Measurements from ENCODE around the gene DMXL1. TPM values are rescaled to one million over a fixed set of nuclear protein-coding genes. Genes with fewer than 3 reads are reported as not detected.

DMXL1 gene
- polyA plus RNA-seq, 2 of the 4 experiments (the other 2 are of a cell fraction) = 8.4 to 28.8 TPM

GRCh38 chr5:119270121-119270565, 199.3 kb downstream of the DMXL1 start (continued):
- TF ChIP-seq POLR2AphosphoS2 (conservative IDR thresholded peaks at IDR 0.05; ENCODE audit: low read length) = no peak

DNA sequence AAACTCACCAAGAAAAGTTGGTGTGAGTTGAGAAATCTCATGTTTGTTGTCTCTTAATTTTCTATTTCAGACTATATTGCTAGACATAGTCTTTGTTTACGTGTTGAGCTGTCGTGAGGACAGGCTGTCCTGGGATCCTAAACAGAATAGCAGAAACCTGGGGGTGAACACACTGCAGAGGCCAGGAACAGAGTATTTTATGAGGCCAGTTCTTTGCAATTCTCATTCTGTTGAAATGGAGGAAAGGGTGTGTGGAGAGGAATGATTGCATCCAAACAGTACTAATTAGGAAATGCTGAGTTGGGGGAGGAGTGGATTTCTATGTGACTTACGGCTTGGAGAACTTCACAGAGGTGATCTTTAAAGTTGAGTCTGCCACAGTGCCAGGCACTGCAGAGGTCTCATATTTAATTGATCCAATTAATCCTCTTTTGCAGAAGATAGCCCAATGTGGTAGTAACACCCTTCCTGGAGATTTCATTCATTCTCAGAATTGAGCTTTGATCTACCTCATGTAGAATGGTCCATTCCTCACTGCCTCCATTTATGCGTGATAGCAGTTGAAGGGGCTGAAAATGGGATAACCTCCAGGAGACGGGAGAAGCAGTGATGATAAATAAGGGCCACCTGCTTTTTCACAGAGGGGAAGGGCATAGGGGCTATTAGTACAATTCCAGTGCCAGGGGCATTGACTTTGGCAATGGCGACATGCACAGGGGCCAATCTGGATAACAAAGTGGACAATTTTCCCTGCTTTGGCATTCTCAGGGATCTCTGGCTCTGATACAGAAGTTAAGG, 200.3 kb downstream of the DMXL1 start:
- no peak for ATAC-seq
- Histone ChIP-seq H3K4me3 (no peak overlapping the region), H3K4me2 (peak overlapping the region; percentile 75), H3K9me3 (0 out of 3 replicates have a peak, but pooled peaks cover 4% of the 10 kb centered on the region), H3K4me1 (peaks cover 63% of the 10 kb centered on the region), H3K27ac (no peak overlapping the region)
- no peak for TF ChIP-seq POLR2AphosphoS2 (conservative IDR thresholded peaks at IDR 0.05; ENCODE audit: low read length)
- no peak for TF ChIP-seq TP53 (CRISPR knock-in tag; IDR thresholded peaks at IDR 0.05)
- no peak for TF ChIP-seq RFX5 (IDR thresholded peaks at IDR 0.05)
- no peak for TF ChIP-seq CBX2 (IDR thresholded peaks at IDR 0.05; ENCODE audit: borderline replicate concordance, low read depth)
- TF ChIP-seq, protein P1, sequence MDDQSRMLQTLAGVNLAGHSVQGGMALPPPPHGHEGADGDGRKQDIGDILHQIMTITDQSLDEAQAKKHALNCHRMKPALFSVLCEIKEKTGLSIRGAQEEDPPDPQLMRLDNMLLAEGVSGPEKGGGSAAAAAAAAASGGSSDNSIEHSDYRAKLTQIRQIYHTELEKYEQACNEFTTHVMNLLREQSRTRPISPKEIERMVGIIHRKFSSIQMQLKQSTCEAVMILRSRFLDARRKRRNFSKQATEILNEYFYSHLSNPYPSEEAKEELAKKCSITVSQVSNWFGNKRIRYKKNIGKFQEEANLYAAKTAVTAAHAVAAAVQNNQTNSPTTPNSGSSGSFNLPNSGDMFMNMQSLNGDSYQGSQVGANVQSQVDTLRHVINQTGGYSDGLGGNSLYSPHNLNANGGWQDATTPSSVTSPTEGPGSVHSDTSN (IDR thresholded peaks at IDR 0.05) = no peak
- no peak for TF ChIP-seq CHD2 (IDR thresholded peaks at IDR 0.05; ENCODE audit: low read length, partially characterized antibody)
- TF ChIP-seq SMC3 (IDR thresholded peaks at IDR 0.05) = no peak
- TF ChIP-seq NPAS2 (CRISPR knock-in tag; IDR thresholded peaks at IDR 0.05; ENCODE audit: borderline replicate concordance) = no peak
- TF ChIP-seq BHLHE40 (IDR thresholded peaks at IDR 0.05; ENCODE audit: low read depth, low read length) = no peak
- TF ChIP-seq, protein P2, sequence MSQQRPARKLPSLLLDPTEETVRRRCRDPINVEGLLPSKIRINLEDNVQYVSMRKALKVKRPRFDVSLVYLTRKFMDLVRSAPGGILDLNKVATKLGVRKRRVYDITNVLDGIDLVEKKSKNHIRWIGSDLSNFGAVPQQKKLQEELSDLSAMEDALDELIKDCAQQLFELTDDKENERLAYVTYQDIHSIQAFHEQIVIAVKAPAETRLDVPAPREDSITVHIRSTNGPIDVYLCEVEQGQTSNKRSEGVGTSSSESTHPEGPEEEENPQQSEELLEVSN (IDR thresholded peaks at IDR 0.05; ENCODE audit: borderline replicate concordance, low read depth) = no peak
- TF ChIP-seq HOXA7 (CRISPR knock-in tag; IDR thresholded peaks at IDR 0.05) = no peak
- no peak for TF ChIP-seq JUN (IDR thresholded peaks at IDR 0.05)
- no peak for TF ChIP-seq HDAC2 (IDR thresholded peaks at IDR 0.05)
- no peak for TF ChIP-seq PHF8 (IDR thresholded peaks at IDR 0.05; ENCODE audit: borderline replicate concordance, low read depth)
- FAIRE-seq = no peak
- no peak for DNase-seq (ENCODE audit: low read depth in 1 of 2, low spot score in 1 of 2)
- CTCF ChIA-PET = interaction anchor here (1.5 to 2.4 kb wide), 2 partner anchors 64 to 283 kb away, joined by 6 to 9 read pairs; partner anchors contain the start of gene DTWD2
- WGBS (ENCODE audit: missing lambda C conversion rate) = 93% methylated on average over 6 of the region's 6 CpGs
- POLR2A ChIA-PET = interaction anchor here (0.9 kb wide), 1 partner anchor 53 kb away, joined by 3 read pairs; no protein-coding TSS in a partner anchor

DNA sequence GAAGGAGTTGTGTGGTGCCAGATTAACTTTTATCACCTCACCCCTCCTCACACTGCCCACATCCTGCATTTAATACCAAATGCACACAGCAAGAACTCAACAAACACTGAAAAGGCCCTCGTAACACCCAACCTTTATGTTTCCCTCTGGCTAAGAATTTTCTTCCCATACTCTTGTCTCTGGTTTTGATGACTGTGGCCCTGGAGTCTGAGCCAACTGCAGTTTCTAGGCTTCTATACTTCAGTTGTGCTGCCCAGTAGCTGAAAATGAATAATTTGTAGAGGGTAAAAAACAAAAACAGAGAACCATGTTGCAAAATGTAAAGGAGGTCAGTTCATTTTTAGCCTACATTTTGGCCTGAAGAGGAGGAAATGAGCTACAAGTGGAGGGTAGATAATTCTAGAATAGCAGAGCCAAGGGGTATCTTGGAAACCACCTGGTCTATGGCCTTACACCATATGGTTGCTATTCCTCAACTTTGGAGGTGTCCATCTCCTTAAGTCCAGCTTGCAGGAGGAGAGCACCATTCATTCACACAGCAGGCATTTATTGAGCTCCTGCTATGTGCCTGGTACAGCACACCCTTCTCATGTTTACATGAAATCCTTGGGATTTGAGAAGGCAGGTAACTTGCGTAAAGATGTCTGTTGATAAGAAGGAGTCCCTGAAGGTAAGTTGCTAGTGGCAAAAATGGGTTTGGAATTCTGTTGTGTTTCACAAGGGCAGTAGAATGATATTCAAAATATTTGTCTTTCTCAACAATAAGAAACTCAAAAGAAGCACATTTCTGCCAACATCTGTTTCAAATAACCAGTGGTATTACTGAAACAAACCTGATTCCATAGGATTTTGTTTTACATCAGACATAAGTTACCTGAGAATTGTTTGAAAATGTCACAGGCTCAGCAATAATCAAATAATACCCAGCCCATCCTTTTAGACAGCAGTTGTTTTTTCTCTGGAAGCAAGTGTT, 201.2 kb downstream of the DMXL1 start:
- Histone ChIP-seq H3K4me3 (no peak overlapping the region), H3K4me1 (peaks cover 63% of the 10 kb centered on the region), H3K9me3 (0 out of 3 replicates have a peak, but pooled peaks cover 3% of the 10 kb centered on the region), H3K27ac (0 out of 6 replicates have a peak overlapping the region, but pooled peaks of 1 of the 2 experiments have one; percentile 9), H3K4me2 (peak overlapping the region; percentile 75; the same call in 2 of the 3 replicates)
- POLR2A ChIA-PET = no interaction called here
- FAIRE-seq (no peak), ATAC-seq (no peak), DNase-seq (ENCODE audit: low read depth in 1 of 2, low spot score in 1 of 2) (no peak)
- CTCF ChIA-PET = interaction anchor here (0.6 to 1.5 kb wide), 4 partner anchors 52 to 198 kb away, joined by 3 to 6 read pairs (median 4); no protein-coding TSS in a partner anchor
- TF ChIP-seq ESRRA (IDR thresholded peaks at IDR 0.05; ENCODE audit: borderline replicate concordance, low read length) (no peak), GATA3 (IDR thresholded peaks at IDR 0.05; ENCODE audit: borderline replicate concordance) (no peak), SREBF2 (IDR thresholded peaks at IDR 0.05) (no peak), MAX (IDR thresholded peaks at IDR 0.05) (no peak), FOXS1 (CRISPR knock-in tag; IDR thresholded peaks at IDR 0.05) (no peak), CBX2 (IDR thresholded peaks at IDR 0.05; ENCODE audit: borderline replicate concordance, low read depth) (no peak), ZC3H11A (IDR thresholded peaks at IDR 0.05) (no peak), JUNB (IDR thresholded peaks at IDR 0.05) (no peak)
- WGBS (ENCODE audit: missing lambda C conversion rate) = 97% methylated on average over 2 of the region's 2 CpGs

All from A549 (cell line).